SK-N-SH treated with all-trans-retinoic acid at 6 μM for 48 hours (cell line): ENCODE measurements around the gene CNTNAP2.

ENCODE experiments used
- ATAC-seq: fragments of 200-7000 bp; cut with Tn5 transposase; 3 replicates; pipeline ENCODE4 v1.9.1; 2020; ENCODE audit warnings: mild to moderate bottlenecking, moderate library complexity
- ARNTL ChIP-seq: fragments of 450-650 bp; formaldehyde crosslinking; IDR thresholded peaks from 2 replicates; pipeline ENCODE4 v1.5.0; 2020; ENCODE audit warnings: low read depth, mild to moderate bottlenecking, moderate library complexity, borderline replicate concordance
- BACH2 ChIP-seq: fragments of 250-450 bp; sonication (Bioruptor Pico); IDR thresholded peaks from 2 replicates; pipeline ENCODE4 v1.9.0; 2021; ENCODE audit warnings: mild to moderate bottlenecking, borderline replicate concordance
- CREB5 ChIP-seq: fragments of 250-450 bp; sonication (Bioruptor Pico); IDR thresholded peaks from 2 replicates; pipeline ENCODE4 v1.5.1; 2020; ENCODE audit warnings: low read depth, mild to moderate bottlenecking, moderate library complexity
- CSDC2 ChIP-seq: fragments of 250-450 bp; sonication (Bioruptor Pico); IDR thresholded peaks from 2 replicates; pipeline ENCODE4 v1.5.0; 2020; ENCODE audit warnings: mild to moderate bottlenecking, moderate library complexity
- CSRNP3 ChIP-seq: fragments of 250-450 bp; sonication (Bioruptor Pico); IDR thresholded peaks from 2 replicates; pipeline ENCODE4 v1.5.1; 2021; ENCODE audit warnings: mild to moderate bottlenecking, moderate library complexity
- ESRRG ChIP-seq: fragments of 250-450 bp; sonication (Bioruptor Pico); IDR thresholded peaks from 2 replicates; pipeline ENCODE4 v1.6.1; 2021; ENCODE audit warnings: mild to moderate bottlenecking
- GLIS3 ChIP-seq: fragments of 250-450 bp; sonication (Bioruptor Pico); IDR thresholded peaks from 2 replicates; pipeline ENCODE4 v1.5.0; 2020; ENCODE audit warnings: mild to moderate bottlenecking, moderate library complexity
- ISL1 ChIP-seq: fragments of 250-450 bp; sonication (Bioruptor Pico); IDR thresholded peaks from 2 replicates; pipeline ENCODE4 v2.1.2; 2022; ENCODE audit warnings: mild to moderate bottlenecking, moderate library complexity
- OSR1 ChIP-seq: fragments of 250-450 bp; sonication (Bioruptor Pico); IDR thresholded peaks from 2 replicates; pipeline ENCODE4 v1.8.0; 2022; ENCODE audit warnings: moderate library complexity, mild to moderate bottlenecking, inconsistent platforms
- PATZ1 ChIP-seq: fragments of 250-450 bp; sonication (Bioruptor Pico); IDR thresholded peaks from 2 replicates; pipeline ENCODE4 v1.8.0; 2020; ENCODE audit warnings: mild to moderate bottlenecking, moderate library complexity, borderline replicate concordance
- PPARA ChIP-seq: fragments of 250-450 bp; sonication (Bioruptor Pico); IDR thresholded peaks from 2 replicates; pipeline ENCODE4 v1.5.0; 2020; ENCODE audit warnings: mild to moderate bottlenecking, borderline replicate concordance
- RARB ChIP-seq: fragments of 250-450 bp; sonication (Bioruptor Pico); IDR thresholded peaks from 2 replicates; pipeline ENCODE4 v1.8.0; 2021; ENCODE audit warnings: mild to moderate bottlenecking, moderate library complexity
- SNAI2 ChIP-seq: fragments of 250-450 bp; sonication (Bioruptor Pico); IDR thresholded peaks from 2 replicates; pipeline ENCODE4 v1.5.0; 2020; ENCODE audit warnings: mild to moderate bottlenecking, moderate library complexity
- TOX ChIP-seq: fragments of 250-450 bp; sonication (Bioruptor Pico); IDR thresholded peaks from 2 replicates; pipeline ENCODE4 v1.8.0; 2021; ENCODE audit warnings: mild to moderate bottlenecking, moderate library complexity, borderline replicate concordance
- ZC3H10 ChIP-seq: fragments of 250-450 bp; sonication (Bioruptor Pico); IDR thresholded peaks from 2 replicates; pipeline ENCODE4 v1.5.1; 2021; ENCODE audit warnings: mild to moderate bottlenecking, moderate library complexity
- ZFP3 ChIP-seq: fragments of 250-450 bp; sonication (Bioruptor Pico); IDR thresholded peaks from 2 replicates; pipeline ENCODE4 v1.5.0; 2020; ENCODE audit warnings: mild to moderate bottlenecking, moderate library complexity
- ZFP30 ChIP-seq: fragments of 450-650 bp; formaldehyde crosslinking; IDR thresholded peaks from 2 replicates; pipeline ENCODE4 v1.5.0; 2022; ENCODE audit warnings: mild to moderate bottlenecking, moderate library complexity
- ZNF565 ChIP-seq: fragments of 450-650 bp; formaldehyde crosslinking; conservative IDR thresholded peaks from 2 replicates; pipeline ENCODE4 v1.5.0; 2020; ENCODE audit warnings: low read depth, mild to moderate bottlenecking, moderate library complexity
- ZNF70 ChIP-seq: fragments of 450-650 bp; formaldehyde crosslinking; IDR thresholded peaks from 2 replicates; pipeline ENCODE4 v1.5.0; 2020; ENCODE audit warnings: mild to moderate bottlenecking, moderate library complexity
- ZNF8 ChIP-seq: fragments of 450-650 bp; formaldehyde crosslinking; IDR thresholded peaks from 2 replicates; pipeline ENCODE4 v1.5.0; 2020; ENCODE audit warnings: mild to moderate bottlenecking, moderate library complexity
- TF ChIP-seq, protein P1 (sequence below): fragments of 250-450 bp; sonication (Bioruptor Pico); IDR thresholded peaks from 2 replicates; pipeline ENCODE4 v1.5.0; 2020; ENCODE audit warnings: mild to moderate bottlenecking, moderate library complexity

The CNTNAP2 gene

GRCh38 chr7:147406521-147407135 is 1290.0 kb downstream of the CNTNAP2 start:
- TF ChIP-seq OSR1 (CRISPR knock-in tag) = no peak
- no peak for TF ChIP-seq ZNF565
- no peak for TF ChIP-seq BACH2
- no peak for TF ChIP-seq ZFP30 (CRISPR knock-in tag)
- peak; percentile 26; the same call in 1 of the 2 replicates for TF ChIP-seq TOX (CRISPR knock-in tag)
- TF ChIP-seq, all 23 proteins: peak for 1
- peak; percentile 84 for ATAC-seq

DNA sequence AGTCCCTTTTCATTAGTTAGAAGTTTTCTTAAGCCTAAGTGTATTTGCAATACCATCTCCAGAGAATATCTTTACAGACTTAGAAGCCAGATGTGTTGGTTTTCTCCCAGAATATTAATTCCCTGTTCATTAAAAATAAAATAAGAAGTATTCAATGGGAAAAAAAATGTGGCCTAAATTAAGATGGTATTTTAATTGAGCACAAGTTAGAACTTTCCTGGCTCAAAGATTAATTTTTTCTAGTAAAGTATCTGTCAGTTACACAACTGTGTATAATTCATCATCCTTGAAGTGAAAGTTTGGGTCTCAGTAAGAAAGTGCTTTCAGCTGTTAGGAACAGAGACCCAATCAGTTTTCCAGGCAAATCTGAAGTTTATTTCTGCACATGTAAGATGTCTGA is 1294.5 kb downstream of the CNTNAP2 start:
- TF ChIP-seq ZFP3 (CRISPR knock-in tag) (no peak), ZNF565 (no peak), CSDC2 (no peak), ESRRG (CRISPR knock-in tag) (no peak), PPARA (no peak), ISL1 (peak; percentile 42; the same call in 1 of the 2 replicates), ZNF70 (CRISPR knock-in tag) (no peak), ZC3H10 (CRISPR knock-in tag) (no peak), TOX (CRISPR knock-in tag) (no peak)
- ATAC-seq = peak; percentile 8; the same call in 1 of the 3 replicates

DNA sequence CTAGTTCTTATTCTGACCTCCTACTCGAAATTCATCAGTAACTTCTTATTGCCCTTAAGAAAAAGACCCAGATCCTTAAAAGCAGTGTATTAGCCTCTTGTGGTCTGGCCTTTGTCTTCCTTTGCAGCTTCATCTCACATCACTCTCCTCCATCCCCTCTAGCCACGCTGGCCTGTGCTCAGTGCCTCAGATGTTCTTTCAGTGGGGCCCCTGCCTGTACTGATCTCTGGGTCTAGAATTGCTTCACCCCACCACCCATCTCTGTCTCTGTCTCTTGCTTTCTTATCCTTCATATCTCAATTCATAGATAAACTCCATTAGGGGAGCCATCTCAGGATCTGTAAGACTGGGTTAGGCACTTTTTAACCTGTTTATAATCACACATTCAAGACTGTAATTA is 1295.5 kb downstream of the CNTNAP2 start:
- peak; percentile 38 for ATAC-seq
- no peak for TF ChIP-seq PATZ1 (CRISPR knock-in tag)
- TF ChIP-seq ZNF70 (CRISPR knock-in tag) = no peak
- TF ChIP-seq, protein P1, sequence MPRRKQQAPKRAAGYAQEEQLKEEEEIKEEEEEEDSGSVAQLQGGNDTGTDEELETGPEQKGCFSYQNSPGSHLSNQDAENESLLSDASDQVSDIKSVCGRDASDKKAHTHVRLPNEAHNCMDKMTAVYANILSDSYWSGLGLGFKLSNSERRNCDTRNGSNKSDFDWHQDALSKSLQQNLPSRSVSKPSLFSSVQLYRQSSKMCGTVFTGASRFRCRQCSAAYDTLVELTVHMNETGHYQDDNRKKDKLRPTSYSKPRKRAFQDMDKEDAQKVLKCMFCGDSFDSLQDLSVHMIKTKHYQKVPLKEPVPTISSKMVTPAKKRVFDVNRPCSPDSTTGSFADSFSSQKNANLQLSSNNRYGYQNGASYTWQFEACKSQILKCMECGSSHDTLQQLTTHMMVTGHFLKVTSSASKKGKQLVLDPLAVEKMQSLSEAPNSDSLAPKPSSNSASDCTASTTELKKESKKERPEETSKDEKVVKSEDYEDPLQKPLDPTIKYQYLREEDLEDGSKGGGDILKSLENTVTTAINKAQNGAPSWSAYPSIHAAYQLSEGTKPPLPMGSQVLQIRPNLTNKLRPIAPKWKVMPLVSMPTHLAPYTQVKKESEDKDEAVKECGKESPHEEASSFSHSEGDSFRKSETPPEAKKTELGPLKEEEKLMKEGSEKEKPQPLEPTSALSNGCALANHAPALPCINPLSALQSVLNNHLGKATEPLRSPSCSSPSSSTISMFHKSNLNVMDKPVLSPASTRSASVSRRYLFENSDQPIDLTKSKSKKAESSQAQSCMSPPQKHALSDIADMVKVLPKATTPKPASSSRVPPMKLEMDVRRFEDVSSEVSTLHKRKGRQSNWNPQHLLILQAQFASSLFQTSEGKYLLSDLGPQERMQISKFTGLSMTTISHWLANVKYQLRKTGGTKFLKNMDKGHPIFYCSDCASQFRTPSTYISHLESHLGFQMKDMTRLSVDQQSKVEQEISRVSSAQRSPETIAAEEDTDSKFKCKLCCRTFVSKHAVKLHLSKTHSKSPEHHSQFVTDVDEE (CRISPR knock-in tag) = no peak
- no peak for TF ChIP-seq ZNF8 (CRISPR knock-in tag)
- no peak for TF ChIP-seq ESRRG (CRISPR knock-in tag)
- TF ChIP-seq RARB (CRISPR knock-in tag) = no peak
- no peak for TF ChIP-seq OSR1 (CRISPR knock-in tag)
- no peak for TF ChIP-seq CSDC2
- no peak for TF ChIP-seq ZC3H10 (CRISPR knock-in tag)
- no peak for TF ChIP-seq ARNTL
- no peak for TF ChIP-seq GLIS3 (CRISPR knock-in tag)
- TF ChIP-seq PPARA = no peak
- no peak for TF ChIP-seq ZFP30 (CRISPR knock-in tag)
- no peak for TF ChIP-seq CSRNP3 (CRISPR knock-in tag)

DNA sequence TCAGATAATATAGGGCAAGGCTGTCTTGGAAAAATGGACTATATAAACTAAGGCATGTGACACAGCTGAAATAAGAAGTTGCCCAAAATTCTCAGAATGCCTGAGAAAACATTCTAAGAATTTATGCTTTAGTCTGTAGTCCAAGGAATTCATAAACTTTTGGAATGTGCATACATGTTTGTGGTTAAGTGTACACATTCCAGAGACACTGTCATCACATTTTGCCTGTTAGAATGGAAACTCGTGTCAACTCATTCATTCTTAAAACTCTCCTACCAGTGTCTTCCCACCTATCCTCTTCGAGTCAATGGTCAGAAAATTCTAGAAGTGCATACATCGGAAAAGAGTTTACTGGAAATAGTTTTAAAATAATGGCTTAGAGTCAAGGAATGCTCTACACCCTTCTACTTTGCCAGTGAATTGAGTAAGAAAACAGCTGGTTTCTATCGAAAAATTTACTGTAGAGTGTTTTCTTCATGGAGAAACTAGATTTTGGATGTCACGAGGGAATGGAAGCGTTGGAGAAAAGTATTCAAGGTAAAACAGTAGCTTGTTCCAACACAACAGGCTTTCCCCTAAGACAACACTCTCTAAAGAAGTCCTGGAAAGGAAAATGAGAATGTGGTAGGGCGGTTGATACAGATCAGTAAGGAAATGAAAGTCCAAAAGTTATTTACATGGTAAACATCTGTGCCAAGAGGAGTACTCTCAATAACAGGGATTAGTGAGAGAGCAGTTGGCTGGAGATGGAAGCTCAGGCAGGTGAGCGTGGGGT is 1296.4 kb downstream of the CNTNAP2 start:
- peak; percentile 89 for ATAC-seq
- no peak for TF ChIP-seq ZNF8 (CRISPR knock-in tag)
- TF ChIP-seq SNAI2 = 0 out of 2 replicates have a peak, but pooled peaks have one; percentile 18
- TF ChIP-seq ZNF70 (CRISPR knock-in tag) = no peak
- peak; percentile 59; the same call in 1 of the 2 replicates for TF ChIP-seq CSDC2
- TF ChIP-seq PATZ1 (CRISPR knock-in tag) = no peak; the same call in 1 of the 2 replicates
- TF ChIP-seq ISL1 = peak; percentile 90
- peak; percentile 77; the same call in 1 of the 2 replicates for TF ChIP-seq CREB5 (CRISPR knock-in tag)
- TF ChIP-seq, all 23 proteins: peak for 4
